ENCODE measurements around the gene DOCK7. TPM values are rescaled to one million over a fixed set of nuclear protein-coding genes. Genes with fewer than 3 reads are reported as not detected.

Gene DOCK7
- total and polyA plus RNA-seq, 2 of the 13 experiments (the other 11 are each of a cell fraction or from before 2014, with no cell fraction given): 45.7 to 67.2 TPM

DNA sequence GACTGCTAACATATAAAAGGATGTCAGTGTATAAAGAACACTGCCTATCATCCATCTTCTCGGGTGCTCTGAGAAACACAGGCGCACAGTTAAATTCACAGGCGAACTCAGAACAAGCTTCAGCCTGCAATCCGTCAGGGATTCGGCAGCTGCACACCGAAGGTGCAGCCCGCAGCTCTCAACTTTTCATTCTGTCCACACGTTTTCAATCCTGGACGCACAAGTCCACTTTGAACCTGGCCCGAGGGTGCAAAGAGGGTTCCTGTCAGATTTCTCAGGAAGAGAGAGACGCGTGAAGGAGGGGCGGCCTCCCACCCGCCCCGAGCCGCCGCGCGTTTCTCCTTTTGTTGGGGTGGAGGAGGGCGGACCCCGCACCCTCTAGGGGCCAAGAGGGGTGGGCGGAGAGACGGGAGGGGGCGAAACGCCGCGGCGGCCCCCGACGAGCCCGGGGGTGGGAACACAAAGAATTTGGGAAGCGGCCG lies 724 bp downstream of the DOCK7 start (continued):
- TF ChIP-seq, protein P1, sequence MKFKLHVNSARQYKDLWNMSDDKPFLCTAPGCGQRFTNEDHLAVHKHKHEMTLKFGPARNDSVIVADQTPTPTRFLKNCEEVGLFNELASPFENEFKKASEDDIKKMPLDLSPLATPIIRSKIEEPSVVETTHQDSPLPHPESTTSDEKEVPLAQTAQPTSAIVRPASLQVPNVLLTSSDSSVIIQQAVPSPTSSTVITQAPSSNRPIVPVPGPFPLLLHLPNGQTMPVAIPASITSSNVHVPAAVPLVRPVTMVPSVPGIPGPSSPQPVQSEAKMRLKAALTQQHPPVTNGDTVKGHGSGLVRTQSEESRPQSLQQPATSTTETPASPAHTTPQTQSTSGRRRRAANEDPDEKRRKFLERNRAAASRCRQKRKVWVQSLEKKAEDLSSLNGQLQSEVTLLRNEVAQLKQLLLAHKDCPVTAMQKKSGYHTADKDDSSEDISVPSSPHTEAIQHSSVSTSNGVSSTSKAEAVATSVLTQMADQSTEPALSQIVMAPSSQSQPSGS (CRISPR knock-in tag; IDR thresholded peaks at IDR 0.05): no peak
- TF ChIP-seq MLLT10 (CRISPR knock-in tag; IDR thresholded peaks at IDR 0.05) (no peak), RBM22 (optimal IDR thresholded peaks at IDR 0.05; ENCODE audit: low read length) (no peak), XRCC5 (optimal IDR thresholded peaks at IDR 0.05; ENCODE audit: low read length) (peak; percentile 16), ZNF775 (CRISPR knock-in tag; IDR thresholded peaks at IDR 0.05; ENCODE audit: borderline replicate concordance) (no peak), LBX2 (CRISPR knock-in tag; IDR thresholded peaks at IDR 0.05; ENCODE audit: borderline replicate concordance) (no peak), ZBTB3 (CRISPR knock-in tag; IDR thresholded peaks at IDR 0.05; ENCODE audit: borderline replicate concordance, low read depth) (no peak; the same call in 1 of the 2 replicates), ERF (CRISPR knock-in tag; IDR thresholded peaks at IDR 0.05) (no peak), KLF15 (CRISPR knock-in tag; IDR thresholded peaks at IDR 0.05; ENCODE audit: borderline replicate concordance) (no peak), GPN1 (CRISPR knock-in tag; IDR thresholded peaks at IDR 0.05; ENCODE audit: borderline replicate concordance) (no peak), EED (CRISPR knock-in tag; IDR thresholded peaks at IDR 0.05) (no peak), MLX (CRISPR knock-in tag; IDR thresholded peaks at IDR 0.05) (no peak), ZNF670 (CRISPR knock-in tag; IDR thresholded peaks at IDR 0.05; ENCODE audit: borderline replicate concordance) (peak; percentile 34; the same call in 1 of the 2 replicates), RBFOX2 (IDR thresholded peaks at IDR 0.05; ENCODE audit: low read depth, low read length) (no peak), HDAC2 (CRISPR knock-in tag; IDR thresholded peaks at IDR 0.05) (no peak), KDM1A (CRISPR knock-in tag; IDR thresholded peaks at IDR 0.05) (no peak), ZMYM3 (CRISPR knock-in tag; IDR thresholded peaks at IDR 0.05) (0 out of 2 replicates have a peak, but pooled peaks have one; percentile 45), ZNF333 (CRISPR knock-in tag; IDR thresholded peaks at IDR 0.05; ENCODE audit: borderline replicate concordance) (peak; percentile 66; the same call in 1 of the 2 replicates), CHD2 (IDR thresholded peaks at IDR 0.05; ENCODE audit: low read depth, low read length) (no peak), RORA (CRISPR knock-in tag; IDR thresholded peaks at IDR 0.05) (no peak), BRCA1 (CRISPR knock-in tag; IDR thresholded peaks at IDR 0.05) (no peak), ZNF572 (CRISPR knock-in tag; IDR thresholded peaks at IDR 0.05) (no peak)
- TF ChIP-seq, protein P2, sequence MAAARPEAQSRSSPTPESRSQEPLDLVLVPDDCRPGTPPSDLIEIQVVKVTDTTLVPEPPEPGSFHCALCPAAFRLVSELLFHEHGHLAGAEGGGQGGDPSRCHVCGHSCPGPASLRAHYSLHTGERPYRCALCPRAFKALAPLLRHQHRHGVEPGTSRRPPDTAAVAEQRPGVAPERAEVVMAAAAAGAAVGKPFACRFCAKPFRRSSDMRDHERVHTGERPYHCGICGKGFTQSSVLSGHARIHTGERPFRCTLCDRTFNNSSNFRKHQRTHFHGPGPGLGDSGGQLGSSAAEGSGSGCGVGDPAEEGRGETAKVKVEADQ (CRISPR knock-in tag; IDR thresholded peaks at IDR 0.05; ENCODE audit: borderline replicate concordance): no peak
- TF ChIP-seq, protein P3, sequence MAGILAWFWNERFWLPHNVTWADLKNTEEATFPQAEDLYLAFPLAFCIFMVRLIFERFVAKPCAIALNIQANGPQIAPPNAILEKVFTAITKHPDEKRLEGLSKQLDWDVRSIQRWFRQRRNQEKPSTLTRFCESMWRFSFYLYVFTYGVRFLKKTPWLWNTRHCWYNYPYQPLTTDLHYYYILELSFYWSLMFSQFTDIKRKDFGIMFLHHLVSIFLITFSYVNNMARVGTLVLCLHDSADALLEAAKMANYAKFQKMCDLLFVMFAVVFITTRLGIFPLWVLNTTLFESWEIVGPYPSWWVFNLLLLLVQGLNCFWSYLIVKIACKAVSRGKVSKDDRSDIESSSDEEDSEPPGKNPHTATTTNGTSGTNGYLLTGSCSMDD (CRISPR knock-in tag; IDR thresholded peaks at IDR 0.05): no peak
- TF ChIP-seq, protein P4, sequence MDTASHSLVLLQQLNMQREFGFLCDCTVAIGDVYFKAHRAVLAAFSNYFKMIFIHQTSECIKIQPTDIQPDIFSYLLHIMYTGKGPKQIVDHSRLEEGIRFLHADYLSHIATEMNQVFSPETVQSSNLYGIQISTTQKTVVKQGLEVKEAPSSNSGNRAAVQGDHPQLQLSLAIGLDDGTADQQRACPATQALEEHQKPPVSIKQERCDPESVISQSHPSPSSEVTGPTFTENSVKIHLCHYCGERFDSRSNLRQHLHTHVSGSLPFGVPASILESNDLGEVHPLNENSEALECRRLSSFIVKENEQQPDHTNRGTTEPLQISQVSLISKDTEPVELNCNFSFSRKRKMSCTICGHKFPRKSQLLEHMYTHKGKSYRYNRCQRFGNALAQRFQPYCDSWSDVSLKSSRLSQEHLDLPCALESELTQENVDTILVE (CRISPR knock-in tag; IDR thresholded peaks at IDR 0.05): no peak

All from HepG2 (cell line).